Measurements from ENCODE around the gene KRT71. TPM values are rescaled to one million over a fixed set of nuclear protein-coding genes. Genes with fewer than 3 reads are reported as not detected.

Gene KRT71
- total RNA-seq, 1 experiment from 2014 or later: not detected

GRCh38 chr12:52506858-52507715, 45.9 kb downstream of the KRT71 start:
- intact Hi-C loops (cut with micrococcal nuclease): loop anchor here (1.0 kb wide), 1 partner anchor 111 kb away; no protein-coding TSS in a partner anchor
- Histone ChIP-seq H3K4me1 (ENCODE audit: control insufficient read depth in 1 of 2, insufficient read depth in 2 of 2, low read length in 2 of 2) (peaks cover 0 to 6% of the 10 kb centered on the region in 2 experiments; a peak in 1 of 4 replicates), H3K4me3 (replicated peaks in 1 of 2; ENCODE audit: low read depth in 1 of 2, low read length in 2 of 2) (no peak overlapping the region), H3K36me3 (ENCODE audit: control insufficient read depth in 1 of 2, insufficient read depth in 2 of 2, low read length in 2 of 2) (no peaks in the 10 kb centered on the region), H3K79me2 (ENCODE audit: insufficient read depth, low read length) (no peaks in the 10 kb centered on the region), H3K27me3 (ENCODE audit: insufficient read depth, low read length) (no peaks in the 10 kb centered on the region), H3K9ac (ENCODE audit: low read length) (no peak overlapping the region), H4K20me1 (ENCODE audit: insufficient read depth) (no peaks in the 10 kb centered on the region), H3K9me3 (ENCODE audit: control insufficient read depth in 1 of 2, insufficient read depth in 1 of 2, low read depth in 1 of 2, low read length in 2 of 2) (no peaks in the 10 kb centered on the region), H3K4me2 (ENCODE audit: low read length) (peak overlapping the region; percentile 8; the same call in 1 of the 2 replicates), H3K27ac (ENCODE audit: low read depth, low read length) (no peak overlapping the region), H2AFZ (ENCODE audit: low read depth, low read length, poor library complexity, severe bottlenecking) (peak overlapping the region; percentile 88), H3K9me2 (ENCODE audit: insufficient read depth) (no peaks in the 10 kb centered on the region)
- RAD21 ChIA-PET (ENCODE audit: low non-redundant PET in 1 of 2, low total read pairs in 2 of 2, uncharacterized antibody in 2 of 2, unreplicated experiment in 2 of 2): interaction anchor here in 1 of 2 experiments (1.0 kb wide), 1 partner anchor 111 kb away, joined by 3 read pairs; no protein-coding TSS in a partner anchor
- ATAC-seq: peak; percentile 95
- CTCF ChIA-PET: interaction anchor here (0.7 to 2.4 kb wide), 3 partner anchors 10 to 111 kb away, joined by 3 to 11 read pairs (median 4); no protein-coding TSS in a partner anchor
- TF ChIP-seq YY1 (IDR thresholded peaks at IDR 0.05; ENCODE audit: extremely low read depth, insufficient replicate concordance, low read depth, low read length): peak; percentile 24
- TF ChIP-seq RAD21 (IDR thresholded peaks at IDR 0.05; ENCODE audit: low read depth): peak; percentile 63
- TF ChIP-seq ZBTB33 (IDR thresholded peaks at IDR 0.05; ENCODE audit: extremely low read depth, insufficient replicate concordance, low read length): no peak
- peak; percentile 57 to 82 (median 64) for TF ChIP-seq CTCF (IDR thresholded peaks at IDR 0.05 in 2 of 3, conservative IDR thresholded peaks at IDR 0.05 in 1 of 3; ENCODE audit: borderline replicate concordance in 1 of 3, insufficient read depth in 1 of 3, low read depth in 2 of 3, low read length in 2 of 3)
- TF ChIP-seq, protein P1, sequence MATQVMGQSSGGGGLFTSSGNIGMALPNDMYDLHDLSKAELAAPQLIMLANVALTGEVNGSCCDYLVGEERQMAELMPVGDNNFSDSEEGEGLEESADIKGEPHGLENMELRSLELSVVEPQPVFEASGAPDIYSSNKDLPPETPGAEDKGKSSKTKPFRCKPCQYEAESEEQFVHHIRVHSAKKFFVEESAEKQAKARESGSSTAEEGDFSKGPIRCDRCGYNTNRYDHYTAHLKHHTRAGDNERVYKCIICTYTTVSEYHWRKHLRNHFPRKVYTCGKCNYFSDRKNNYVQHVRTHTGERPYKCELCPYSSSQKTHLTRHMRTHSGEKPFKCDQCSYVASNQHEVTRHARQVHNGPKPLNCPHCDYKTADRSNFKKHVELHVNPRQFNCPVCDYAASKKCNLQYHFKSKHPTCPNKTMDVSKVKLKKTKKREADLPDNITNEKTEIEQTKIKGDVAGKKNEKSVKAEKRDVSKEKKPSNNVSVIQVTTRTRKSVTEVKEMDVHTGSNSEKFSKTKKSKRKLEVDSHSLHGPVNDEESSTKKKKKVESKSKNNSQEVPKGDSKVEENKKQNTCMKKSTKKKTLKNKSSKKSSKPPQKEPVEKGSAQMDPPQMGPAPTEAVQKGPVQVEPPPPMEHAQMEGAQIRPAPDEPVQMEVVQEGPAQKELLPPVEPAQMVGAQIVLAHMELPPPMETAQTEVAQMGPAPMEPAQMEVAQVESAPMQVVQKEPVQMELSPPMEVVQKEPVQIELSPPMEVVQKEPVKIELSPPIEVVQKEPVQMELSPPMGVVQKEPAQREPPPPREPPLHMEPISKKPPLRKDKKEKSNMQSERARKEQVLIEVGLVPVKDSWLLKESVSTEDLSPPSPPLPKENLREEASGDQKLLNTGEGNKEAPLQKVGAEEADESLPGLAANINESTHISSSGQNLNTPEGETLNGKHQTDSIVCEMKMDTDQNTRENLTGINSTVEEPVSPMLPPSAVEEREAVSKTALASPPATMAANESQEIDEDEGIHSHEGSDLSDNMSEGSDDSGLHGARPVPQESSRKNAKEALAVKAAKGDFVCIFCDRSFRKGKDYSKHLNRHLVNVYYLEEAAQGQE (IDR thresholded peaks at IDR 0.05; ENCODE audit: low read depth): no peak
- TF ChIP-seq MAX (IDR thresholded peaks at IDR 0.05): no peak
- DNase-seq (ENCODE audit: low read depth, low spot score): no peak
- BruUV-seq (replicated peaks): no TSS peak
- POLR2A ChIA-PET: interaction anchor here (1.0 kb wide), 2 partner anchors 10 to 359 kb away, joined by 3 to 4 read pairs; no protein-coding TSS in a partner anchor
